OCI-M2 (cell line): ENCODE data around the gene SKI.

Source experiments
- DNase-seq: peaks from one replicate; lab custom pipeline; 2025; ENCODE audit not compliant: unreplicated experiment; lab: John Stamatoyannopoulos, UW

The SKI gene

DNA sequence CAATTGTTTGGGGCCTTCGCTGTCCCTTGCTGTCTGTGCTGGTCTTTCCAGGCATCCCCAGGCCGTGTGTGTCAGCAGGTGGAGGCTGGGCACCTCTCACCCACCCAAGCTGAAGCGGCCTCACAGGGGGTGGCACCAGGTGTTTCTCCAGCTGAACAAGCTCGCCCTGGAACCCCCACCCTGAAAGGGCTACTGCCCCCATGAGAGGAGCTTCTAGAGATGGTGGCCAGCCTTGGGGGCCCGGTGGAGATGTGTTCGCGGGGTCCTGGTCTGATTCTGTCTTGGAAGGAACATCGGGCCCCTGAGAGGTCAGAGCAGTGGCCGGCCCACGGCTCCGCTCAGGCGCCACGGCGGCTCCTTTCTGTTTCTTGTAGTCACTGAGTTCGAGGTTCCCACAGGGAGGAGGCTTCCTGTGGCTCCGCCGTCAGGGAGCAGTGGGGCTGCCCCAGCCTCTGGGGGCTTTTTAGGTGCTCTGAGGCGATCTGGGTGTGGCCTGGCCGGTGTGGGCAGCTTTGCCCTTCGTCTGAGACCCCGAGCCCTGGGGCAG, 46.9 kb downstream of the SKI start:
- no peak for DNase-seq

DNA sequence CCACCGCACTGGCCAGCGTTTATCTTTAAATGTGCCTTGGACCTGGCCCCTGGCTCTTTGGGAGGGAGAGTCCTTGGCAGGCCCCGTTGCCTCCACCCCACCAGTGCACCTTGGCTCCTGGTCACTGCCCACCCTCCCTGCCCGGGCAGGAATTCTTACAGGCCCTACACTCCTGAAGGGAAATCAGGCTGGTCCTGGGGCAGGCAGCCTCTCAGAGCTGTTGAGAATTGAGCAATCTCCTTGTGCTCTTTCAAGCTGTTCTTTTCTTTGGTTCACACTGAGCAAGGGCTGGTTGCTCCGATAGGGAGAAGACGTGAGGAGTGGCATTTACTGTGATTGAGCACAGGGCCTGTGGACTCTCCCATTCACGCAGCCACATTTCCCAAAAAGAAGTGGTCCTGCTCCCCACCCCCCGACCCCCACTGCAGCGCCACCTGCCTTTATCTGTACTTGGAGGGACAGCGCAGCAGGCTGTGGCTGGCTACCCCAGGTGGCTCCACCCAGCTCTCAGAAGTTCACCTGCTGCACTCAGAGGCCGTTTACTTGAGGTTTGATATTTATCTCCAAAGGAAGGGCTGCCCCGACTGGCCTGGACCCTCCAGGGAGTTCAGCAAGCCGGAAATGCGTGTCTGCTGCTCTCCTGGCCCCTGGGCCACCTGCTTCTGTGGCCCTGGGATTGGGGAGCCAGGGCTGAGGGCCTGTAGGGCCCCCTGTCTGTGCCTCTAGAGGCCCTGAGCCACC, 47.8 kb downstream of the SKI start:
- DNase-seq, result no peak

DNA sequence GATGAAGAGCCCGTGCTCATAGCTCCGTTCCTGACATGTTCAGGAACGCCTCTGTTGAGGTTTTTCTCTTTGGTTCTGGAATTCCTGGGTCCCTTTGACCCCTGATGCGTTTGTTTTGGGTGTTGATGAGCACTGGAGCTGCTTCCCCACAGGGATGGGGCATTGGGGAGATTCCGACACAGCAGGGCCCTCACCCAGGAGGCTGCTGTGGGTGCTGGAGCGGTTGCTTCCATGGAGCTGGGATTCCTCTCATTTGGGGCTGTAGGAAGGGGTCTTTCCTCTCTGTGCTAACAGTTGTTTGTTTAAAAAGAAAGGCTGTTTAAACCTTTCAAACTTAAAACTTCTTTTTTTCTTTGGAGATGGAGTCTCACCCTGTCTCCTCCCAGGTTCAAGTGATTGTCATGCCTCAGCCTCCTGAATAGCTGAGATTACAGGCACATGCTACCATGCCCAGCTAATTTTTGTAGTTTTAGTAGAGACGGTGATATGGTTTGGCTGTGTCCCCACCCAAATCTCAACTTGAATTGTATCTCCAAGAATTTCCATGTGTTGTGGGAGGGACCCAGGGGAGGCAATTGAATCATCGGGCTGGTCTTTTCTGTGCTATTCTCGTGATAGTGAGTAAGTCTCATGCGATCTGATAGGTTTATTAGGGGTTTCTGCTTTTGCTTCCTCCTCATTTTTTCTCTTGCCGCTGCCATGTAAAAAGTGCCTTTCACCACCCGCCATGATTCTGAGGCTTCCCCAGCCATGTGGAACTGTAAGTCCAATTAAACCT, 48.9 kb downstream of the SKI start:
- no peak for DNase-seq

DNA sequence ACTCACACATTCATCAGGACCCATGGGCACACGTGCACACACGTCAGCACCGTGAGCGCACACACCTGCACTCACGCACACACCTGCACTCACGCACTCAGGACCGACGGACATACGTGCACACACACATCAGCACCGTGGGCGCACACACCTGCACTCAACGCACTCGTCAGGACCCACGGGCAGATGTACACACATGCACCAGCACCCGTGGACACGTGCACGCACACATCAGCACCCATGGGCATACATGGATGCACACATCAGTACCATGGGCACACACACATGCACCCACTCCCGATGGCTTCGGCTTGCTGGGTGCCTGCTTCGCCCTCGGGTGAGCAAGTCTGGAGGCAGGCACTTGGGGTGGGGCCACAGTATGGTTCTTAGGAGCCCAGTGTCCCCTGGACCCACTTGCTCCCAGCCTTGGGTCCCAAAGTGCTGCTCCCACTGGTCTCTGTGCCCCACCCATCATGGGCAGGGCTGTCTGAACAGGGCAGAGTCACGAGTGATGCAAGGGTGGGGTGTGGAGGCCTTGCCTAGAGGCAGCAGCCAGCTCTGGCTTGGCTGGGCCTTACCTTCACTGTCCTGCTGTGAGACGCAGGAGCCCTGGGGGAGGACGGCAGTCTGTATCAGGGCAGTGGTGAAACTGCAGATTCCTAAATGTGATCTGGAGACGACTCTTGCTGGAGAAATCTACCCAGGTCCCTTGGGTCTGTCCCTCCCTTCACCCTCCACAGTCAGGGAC, 49.8 kb downstream of the SKI start:
- DNase-seq, result no peak

DNA sequence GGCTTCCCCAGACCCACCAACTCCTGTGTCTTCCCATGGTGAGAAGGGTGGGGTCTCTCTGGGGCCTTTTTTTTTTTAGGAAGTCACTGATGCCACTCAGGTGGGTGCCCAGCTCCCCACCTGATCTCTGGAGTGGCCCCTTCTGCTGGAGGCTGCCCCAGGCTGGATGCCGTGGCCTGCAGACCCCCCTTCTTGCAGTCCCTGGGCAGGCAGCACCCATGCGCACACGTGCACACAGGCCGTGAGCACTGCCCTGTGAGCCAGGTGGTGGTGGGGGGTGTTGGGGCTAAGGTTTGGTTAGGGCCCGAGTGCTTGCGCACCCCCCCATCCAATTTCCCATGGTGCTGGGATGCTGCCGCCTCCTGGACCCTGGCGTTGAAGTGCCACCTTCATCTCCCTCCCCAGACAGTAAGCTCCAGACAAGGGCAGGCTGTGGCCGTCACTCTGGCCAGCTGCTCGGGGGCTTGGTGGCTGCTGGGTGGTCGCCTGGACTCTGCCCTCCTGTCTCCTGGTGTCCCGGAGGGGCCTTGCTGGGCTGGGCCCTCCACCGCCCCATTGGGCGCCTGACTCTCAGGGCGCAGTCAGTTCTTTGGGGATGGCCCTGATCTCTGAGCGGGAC, 50.6 kb downstream of the SKI start:
- no peak for DNase-seq

DNA sequence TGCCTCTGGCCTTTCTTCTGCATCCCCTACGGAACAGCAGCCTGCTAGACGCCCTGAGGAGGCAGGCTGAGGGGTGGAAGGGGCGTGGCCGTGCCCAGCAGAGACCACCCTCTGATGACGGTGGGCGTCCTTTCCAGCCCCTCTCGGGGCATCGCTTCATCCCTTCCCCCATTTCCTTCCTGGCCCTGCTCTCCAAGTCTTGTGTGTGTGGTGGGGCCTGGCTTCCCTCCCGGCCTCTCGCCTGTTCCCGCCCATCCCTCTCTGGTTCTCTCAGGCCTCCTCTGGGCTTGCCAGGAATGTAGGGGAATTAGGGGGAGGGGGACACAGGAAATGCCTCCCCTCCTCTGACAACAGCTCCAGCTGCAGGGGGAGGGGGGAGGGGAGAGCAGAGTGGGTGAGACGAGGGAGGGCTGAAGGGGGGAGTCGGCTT, 51.1 kb downstream of the SKI start:
- no peak for DNase-seq

DNA sequence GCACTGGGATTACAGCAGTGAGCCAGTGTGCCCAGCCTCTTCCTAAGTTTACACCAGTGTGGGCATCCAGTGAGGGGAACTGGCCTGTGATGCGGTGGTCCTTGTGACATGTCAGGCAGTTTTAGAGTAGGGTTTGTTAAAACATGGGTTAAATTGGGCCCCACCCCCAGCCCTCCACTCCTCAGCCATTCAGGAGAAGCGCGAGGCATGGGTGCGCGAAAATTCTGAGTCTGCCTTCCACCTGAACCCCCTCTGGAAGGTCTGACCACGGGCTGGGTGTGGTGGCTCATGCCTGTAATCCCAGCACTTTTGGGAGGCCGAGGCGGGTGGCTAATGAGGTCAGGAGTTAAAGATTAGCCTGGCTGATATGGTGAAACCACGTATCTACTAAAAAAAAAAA, 51.7 kb downstream of the SKI start:
- no peak for DNase-seq

DNA sequence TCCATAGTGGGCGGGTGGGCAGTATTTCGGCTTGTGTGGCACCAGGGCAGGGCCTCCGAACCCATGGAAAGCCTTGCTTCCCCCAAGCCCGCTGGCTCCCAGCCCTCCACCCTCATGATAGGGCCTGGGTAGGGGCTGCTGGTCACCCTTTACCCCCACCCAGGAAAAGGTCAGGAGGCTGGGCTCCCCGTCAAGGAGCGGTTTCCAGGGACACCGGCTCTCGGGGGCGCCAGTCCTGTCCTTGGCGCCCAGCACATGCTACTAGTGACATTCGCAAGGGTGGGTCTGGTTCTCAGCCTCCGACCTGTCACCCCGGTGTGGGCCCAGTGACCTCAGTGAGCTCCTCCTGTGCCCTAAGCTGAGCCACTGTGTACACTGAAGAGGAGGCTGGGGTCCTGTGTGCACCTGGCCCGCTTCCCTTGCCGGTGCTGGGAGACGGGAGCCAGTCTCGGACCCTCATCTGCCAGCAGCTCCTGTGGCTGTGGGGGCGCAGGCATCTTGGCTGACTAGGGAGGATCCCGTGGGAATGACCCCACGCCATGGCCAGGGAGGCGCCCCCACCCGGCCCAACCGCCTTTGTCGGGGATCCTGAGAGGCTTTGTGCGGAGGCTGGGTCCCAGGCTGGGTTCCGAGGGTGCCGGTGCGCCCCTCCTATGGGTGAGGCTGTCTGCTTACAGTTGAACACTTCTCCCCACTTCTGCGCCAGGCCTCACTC, 54.6 kb downstream of the SKI start:
- no peak for DNase-seq

DNA sequence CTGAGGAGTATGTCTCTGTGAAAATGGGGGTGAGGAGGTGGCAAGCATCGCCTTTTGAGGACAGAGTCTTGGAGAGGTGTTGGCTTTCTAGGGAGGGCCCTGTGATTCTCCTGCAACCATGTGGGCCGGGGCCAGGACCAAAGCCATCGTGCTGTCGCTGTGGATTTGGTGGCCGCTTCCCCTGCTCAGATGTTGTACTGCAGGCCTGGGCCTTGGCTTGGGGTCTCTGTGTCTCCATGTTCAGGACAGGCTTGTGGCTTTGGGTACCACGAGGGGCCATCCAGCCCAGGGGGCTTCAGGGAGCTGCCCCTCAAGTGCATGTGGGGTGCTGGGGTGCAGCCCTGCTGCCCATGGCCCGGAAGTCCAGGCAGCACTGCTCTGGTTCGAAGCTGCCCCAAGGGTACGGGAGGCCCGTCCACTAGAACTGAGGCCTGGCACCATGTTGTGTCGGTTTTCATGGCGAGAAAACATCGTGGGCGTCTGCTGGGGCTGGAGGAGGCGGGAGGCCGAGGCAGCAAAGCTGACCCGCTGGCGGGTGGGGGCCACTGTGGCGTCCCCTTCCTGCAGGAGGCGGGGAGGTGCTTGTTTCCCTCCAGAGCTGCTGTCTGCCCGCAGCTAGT, 55.4 kb downstream of the SKI start:
- no peak for DNase-seq

DNA sequence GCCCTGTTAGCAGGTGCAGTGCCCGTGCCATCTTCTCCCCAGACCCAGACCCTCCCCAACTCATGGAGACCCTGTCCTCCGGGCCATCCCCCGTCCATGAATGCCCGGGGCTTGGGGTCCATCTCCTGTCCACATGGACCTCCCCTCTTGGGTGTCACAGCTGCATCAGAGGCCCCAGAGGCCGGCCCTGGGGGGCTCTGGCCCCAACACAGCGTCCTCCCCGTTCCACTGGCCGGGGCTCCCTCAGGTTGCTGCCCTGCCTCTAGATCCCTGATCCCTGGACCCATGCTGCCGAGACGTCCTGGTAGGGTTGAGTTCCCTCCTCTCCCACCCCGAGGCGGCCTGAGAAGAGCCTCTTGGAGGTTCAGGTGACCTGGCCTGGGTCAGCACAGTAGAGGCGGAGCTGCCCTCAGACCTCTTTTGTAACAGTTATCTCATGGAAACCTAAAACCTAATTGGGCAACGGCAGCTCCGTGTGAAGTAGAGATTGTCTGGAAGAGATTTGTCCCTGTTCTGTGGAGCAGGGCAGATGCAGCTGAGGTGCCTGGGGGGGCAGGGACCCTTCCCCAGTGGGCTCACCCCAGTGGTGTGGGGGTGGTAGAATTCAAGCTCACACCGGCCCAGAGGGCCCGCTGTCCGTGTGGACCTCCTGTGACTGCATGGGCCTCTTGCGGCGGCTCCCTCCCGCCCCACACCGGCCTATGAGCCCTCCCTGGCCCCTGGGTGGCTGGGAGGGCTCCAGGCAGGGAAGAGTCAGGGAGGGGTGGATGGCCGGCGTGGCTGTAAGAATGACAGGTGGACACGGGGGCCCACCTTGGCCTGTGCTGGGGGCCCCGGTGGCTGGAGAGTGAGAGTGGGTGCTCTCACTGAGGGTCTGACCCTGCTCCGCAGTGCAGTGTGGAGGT, 56.1 kb downstream of the SKI start:
- no peak for DNase-seq

DNA sequence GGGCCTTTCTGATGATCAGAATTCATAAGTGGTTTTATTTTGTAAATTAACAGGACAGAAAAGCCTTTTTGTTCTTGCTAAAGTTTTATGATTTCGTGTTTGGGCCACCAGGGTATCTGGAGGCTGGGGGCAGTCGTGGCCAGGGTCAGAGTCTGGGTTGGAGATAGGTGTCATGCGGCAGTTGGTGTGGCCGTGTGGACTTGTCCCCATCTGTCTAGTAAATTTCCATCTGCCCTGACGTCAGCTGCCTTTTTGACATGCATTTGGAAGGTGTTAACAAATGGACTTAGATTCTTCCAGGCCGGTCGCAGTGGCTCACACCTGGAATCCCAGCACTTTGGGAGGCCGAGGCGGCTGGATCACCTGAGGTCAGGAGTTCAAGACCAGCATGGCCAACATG, 56.8 kb downstream of the SKI start:
- no peak for DNase-seq

DNA sequence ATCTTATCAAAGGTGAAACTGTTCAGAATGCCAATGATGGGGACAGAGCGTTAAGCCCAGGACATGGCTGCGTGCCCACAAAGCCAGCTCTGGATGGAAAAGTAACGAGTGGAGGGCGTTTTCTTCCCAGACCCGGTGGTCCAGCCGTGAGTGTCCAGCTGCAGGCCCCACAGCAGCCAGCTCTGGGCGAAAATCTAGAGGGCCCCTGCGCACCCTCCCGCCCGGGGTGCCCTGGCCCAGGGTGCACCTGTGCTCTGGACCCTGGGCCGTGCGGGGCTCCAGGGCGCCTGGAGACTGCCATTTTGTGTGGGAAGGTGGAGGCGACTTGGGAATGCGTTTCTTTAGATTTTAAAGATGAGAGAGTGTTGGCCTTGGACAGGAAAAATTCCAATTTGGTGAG, 58.8 kb downstream of the SKI start:
- DNase-seq, result no peak

DNA sequence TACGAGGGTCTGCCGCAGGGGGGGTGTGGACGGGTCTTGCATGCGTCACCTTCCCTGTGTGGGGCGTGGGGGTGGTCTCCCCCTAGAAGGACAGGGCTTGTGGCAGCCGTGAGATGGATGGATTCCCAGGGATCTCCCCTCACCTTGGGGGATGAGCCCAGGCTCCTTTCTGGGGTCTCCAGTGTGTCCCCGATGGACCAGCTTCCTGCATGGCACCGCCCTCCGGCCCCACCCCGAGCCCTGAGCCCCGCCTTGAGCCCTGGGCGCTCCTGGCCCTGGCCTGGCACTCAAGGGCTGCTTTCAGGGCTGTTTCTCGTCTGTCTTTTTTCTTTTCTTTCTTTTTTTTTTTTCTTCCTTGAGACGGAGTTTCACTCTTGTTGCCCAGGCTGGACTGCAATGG, 59.5 kb downstream of the SKI start:
- no peak for DNase-seq

DNA sequence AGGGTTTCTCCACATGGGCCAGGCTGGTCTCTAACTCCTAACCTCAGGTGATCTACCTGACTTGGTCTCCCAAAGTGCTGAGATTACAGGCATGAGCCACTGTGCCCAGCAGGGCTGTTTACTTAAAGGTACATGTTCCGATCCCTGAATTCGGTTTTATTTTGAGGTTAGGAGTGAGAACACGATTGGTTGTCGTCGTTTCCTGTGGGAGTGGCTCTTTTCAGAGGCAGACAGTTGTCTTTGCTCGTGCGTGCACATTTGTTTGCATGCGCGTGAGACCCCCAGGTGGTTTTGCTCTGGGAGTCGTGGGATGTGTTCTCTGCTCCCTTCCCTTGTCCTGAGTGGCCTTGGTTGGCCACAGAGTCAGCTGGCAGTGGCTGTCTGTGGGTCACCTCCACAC, 60.2 kb downstream of the SKI start:
- no peak for DNase-seq

DNA sequence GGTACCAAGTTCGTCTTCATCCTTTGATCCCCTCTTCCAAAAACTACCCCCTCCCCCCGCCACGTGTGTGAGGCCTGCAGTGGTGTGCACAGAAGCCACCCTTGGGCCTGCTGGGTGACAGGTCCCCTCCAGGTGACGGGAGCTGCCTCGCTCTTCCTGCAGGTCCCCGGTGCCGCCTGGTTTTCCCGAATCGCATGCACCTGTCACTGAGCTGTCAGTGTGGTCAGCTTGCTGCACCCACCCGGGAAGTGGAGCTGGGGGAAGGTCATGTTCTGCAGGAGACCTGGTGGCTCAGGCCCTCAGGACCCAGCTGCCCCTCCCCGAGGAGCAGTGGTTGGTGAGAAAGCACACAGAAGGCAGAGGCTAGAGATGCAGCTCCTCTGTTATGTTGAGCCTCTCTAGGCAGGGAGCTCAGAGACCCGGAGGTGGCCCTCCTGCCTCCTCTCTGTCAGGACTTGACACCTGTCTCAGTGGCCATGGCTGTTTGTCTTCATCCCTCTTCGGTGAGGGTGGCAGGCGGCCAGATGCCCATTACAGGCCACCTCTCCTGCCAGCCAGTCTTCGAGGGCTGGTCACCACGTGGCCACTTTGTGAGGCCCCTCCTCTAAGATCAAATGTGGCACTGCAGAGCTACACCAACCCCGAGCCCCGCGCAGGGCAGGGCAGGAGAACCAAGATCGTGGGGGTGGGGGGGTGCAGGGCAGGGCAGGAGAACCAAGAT, 60.9 kb downstream of the SKI start:
- DNase-seq, result no peak

DNA sequence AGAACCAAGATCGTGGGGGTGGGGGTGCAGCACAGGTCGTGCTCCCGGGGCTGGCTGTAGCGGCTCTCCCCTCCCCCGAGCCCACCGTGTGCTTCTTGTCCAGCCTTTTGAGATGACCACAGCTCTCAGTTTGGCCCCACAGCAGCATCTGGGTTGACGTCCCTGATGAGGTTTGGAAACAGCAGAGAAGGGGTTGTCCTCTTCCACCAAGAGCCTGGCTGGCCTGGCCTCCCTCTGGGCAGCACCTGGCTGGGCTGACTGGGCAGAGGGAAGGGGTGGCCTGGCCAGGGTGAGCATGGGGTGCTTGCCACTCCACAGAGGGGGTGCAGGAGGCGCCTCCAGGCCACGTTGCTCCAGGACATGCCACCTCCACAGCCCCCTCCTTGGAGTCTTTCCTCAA, 61.5 kb downstream of the SKI start:
- DNase-seq, result no peak

DNA sequence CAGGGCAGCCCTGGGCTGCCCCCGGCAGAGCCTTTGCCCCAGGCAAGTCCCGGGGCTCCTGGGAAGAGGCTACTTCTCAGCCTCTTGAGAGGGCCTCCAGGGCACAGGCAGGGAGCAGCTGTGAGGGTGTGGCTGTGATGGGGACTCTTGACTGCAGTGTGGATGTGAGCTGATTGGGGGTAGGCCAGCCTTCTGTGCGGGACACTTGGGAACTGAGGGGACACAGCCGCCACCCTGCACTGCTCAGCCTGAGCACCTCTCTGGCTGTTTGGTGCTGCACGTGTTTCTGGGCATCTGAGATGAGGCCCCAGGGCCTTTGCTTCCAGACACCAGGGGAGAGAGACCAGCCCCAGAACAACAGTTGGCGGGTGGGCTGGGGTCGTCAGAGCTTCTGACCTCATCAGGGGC, 62.1 kb downstream of the SKI start:
- no peak for DNase-seq
